Sigmoid colon (tissue), 7 donors: ENCODE data around the gene TOLLIP. TPM values are rescaled to one million over a fixed set of nuclear protein-coding genes. Genes with fewer than 3 reads are reported as not detected.
"Not testable (repeated sequence)": the region's sequence is repeated elsewhere in the genome, so short reads cannot be mapped to it uniquely, and the experiment has no call there.

Experiments used
- DNase-seq: peaks from one replicate; pipeline ENCODE4 v3.0.0-alpha.2; 2019
- H3K27ac ChIP-seq, 4 donors: fragments of 200-600 bp; sonication (generic); one replicate each; pipeline ENCODE4 v1.5.1; 2016 to 2019; ENCODE audit warnings: mild to moderate bottlenecking in 1 of 4
- H3K27me3 ChIP-seq, 3 donors: fragments of 200-600 bp; sonication (generic); one replicate each; pipeline ENCODE4 v1.5.1; 2019; ENCODE audit warnings: mild to moderate bottlenecking in 1 of 3
- H3K36me3 ChIP-seq, 4 donors: fragments of 200-600 bp; sonication (generic); one replicate each; pipeline ENCODE4 v1.5.1; 2016 to 2019
- H3K4me1 ChIP-seq, 4 donors: fragments of 200-600 bp; sonication (generic); one replicate each; pipeline ENCODE4 v1.5.1; 2017 to 2019
- H3K4me3 ChIP-seq, 4 donors: fragments of 200-600 bp; sonication (generic); one replicate each; pipeline ENCODE4 v1.5.1; 2017 to 2019; ENCODE audit warnings: mild to moderate bottlenecking in 2 of 4, moderate library complexity in 1 of 4
- H3K9me3 ChIP-seq, 4 donors: fragments of 200-600 bp in 3 of 4; sonication (generic) in 3 of 4; one replicate each; pipeline versions ENCODE4 v1.5.1 to v1.6.1; 2013 to 2019
- CTCF ChIP-seq, 4 experiments: fragments of 450-650 bp in 3 of 4; fragments of 200-600 bp in 1 of 4; IDR thresholded peaks; one replicate each; pipeline ENCODE4 v1.5.1; 2016 to 2019; ENCODE audit warnings: antibody characterized with exemption in 4 of 4, mild to moderate bottlenecking in 3 of 4, moderate library complexity in 2 of 4
- EP300 ChIP-seq, 4 donors: sonication (generic); formaldehyde crosslinking; IDR thresholded peaks; one replicate each; pipeline ENCODE4 v1.6.1; 2017; ENCODE audit warnings: antibody characterized with exemption in 4 of 4
- POLR2A ChIP-seq, 2 donors: fragments of 450-650 bp; IDR thresholded peaks; one replicate each; pipeline ENCODE4 v1.6.1; 2016; ENCODE audit warnings: antibody characterized with exemption in 2 of 2, mild to moderate bottlenecking in 2 of 2, moderate library complexity in 2 of 2
- POLR2AphosphoS5 ChIP-seq, 4 donors: sonication (generic); formaldehyde crosslinking; IDR thresholded peaks; one replicate each; pipeline ENCODE4 v1.6.1; 2017; ENCODE audit warnings: antibody characterized with exemption in 4 of 4
- WGBS, 2 donors: extraction: QIAGEN DNeasy Blood & Tissue Kit; methylation state at CpG; one replicate each; pipeline ENCODE4 v1.1.7; 2013; 5-methylcytosine and 5-hydroxymethylcytosine counted together
- intact Hi-C: fragments of 100-400 bp; cut with DNase I; formaldehyde crosslinking; loops from one replicate; pipeline ENCODE4 v1.15.1; 2023
- polyA plus RNA-seq, 3 donors: library from polyadenylated mRNA; stranded (reverse); fragments of 200-250 nt; gene quantifications; one replicate each; pipeline ENCODE4 v1.2.3, GENCODE V29; 2013
- total RNA-seq, 4 donors: library from RNA; depleted of rRNA; stranded (reverse); fragments of >200 nt; gene quantifications; one replicate each; pipeline ENCODE4 v1.1.0, GENCODE V29; 2016
- donor health status: healthy with polysubstance abuse.
- donor health status: Bipolar disorder and iron deficiency.
- donor health status: healthy.

Gene TOLLIP
- total and polyA plus RNA-seq, 7 donors = 25.0 to 41.2 (median 36.9) TPM

GRCh38 chr11:1242751-1243150, 66.7 kb downstream of the TOLLIP start:
- DNase-seq, H3K36me3 ChIP-seq, H3K9me3 ChIP-seq, intact Hi-C loops, H3K27me3 ChIP-seq, H3K4me3 ChIP-seq, H3K4me1 ChIP-seq, H3K27ac ChIP-seq: not testable (repeated sequence)
- WGBS, 2 donors = 63 to 91% methylated on average over 8 to 9 of the region's 11 CpGs

- TF ChIP-seq POLR2AphosphoS5 (IDR thresholded peaks at IDR 0.05) (no peak), EP300 (IDR thresholded peaks at IDR 0.05) (no peak), CTCF (IDR thresholded peaks at IDR 0.05) (no peak), POLR2A (IDR thresholded peaks at IDR 0.05) (no peak)
- no peak for DNase-seq
- no peaks in the 10 kb centered on the region for H3K9me3 ChIP-seq
- H3K4me1 ChIP-seq = no peaks in the 10 kb centered on the region
- intact Hi-C loops = no loop called here
- WGBS, 2 donors = 93 to 94% methylated on average over 20 of the region's 20 CpGs
- H3K27ac ChIP-seq = no peak overlapping the region
- H3K36me3 ChIP-seq = no peaks in the 10 kb centered on the region
- no peaks in the 10 kb centered on the region for H3K27me3 ChIP-seq
- no peak overlapping the region for H3K4me3 ChIP-seq
These were observed 67.1 kb downstream of the TOLLIP start for GRCh38 chr11:1242289-1242688.

- Histone ChIP-seq H3K4me1 (no peaks in the 10 kb centered on the region), H3K36me3 (no peaks in the 10 kb centered on the region), H3K27ac (no peak overlapping the region), H3K27me3 (no peaks in the 10 kb centered on the region), H3K9me3 (no peaks in the 10 kb centered on the region), H3K4me3 (no peak overlapping the region)
- no peak for DNase-seq
- TF ChIP-seq POLR2AphosphoS5 (IDR thresholded peaks at IDR 0.05) (no peak), POLR2A (IDR thresholded peaks at IDR 0.05) (no peak), EP300 (IDR thresholded peaks at IDR 0.05) (no peak), CTCF (IDR thresholded peaks at IDR 0.05) (no peak)
- intact Hi-C loops = no loop called here
- WGBS, 2 donors = 94 to 97% methylated on average over 20 of the region's 20 CpGs
These were observed 67.7 kb downstream of the TOLLIP start for GRCh38 chr11:1241706-1242105.

GRCh38 chr11:1240771-1241170, 68.7 kb downstream of the TOLLIP start:
- 93 to 96% methylated on average over 25 of the region's 25 CpGs for WGBS, 2 donors
- Histone ChIP-seq H3K9me3 (no peaks in the 10 kb centered on the region), H3K4me3 (no peak overlapping the region), H3K36me3 (no peaks in the 10 kb centered on the region), H3K27me3 (no peaks in the 10 kb centered on the region), H3K27ac (no peak overlapping the region), H3K4me1 (no peaks in the 10 kb centered on the region)
- DNase-seq = no peak
- TF ChIP-seq CTCF (IDR thresholded peaks at IDR 0.05) (no peak), POLR2A (IDR thresholded peaks at IDR 0.05) (no peak), POLR2AphosphoS5 (IDR thresholded peaks at IDR 0.05) (no peak), EP300 (IDR thresholded peaks at IDR 0.05) (no peak)
- intact Hi-C loops = no loop called here

- H3K9me3 ChIP-seq = no peaks in the 10 kb centered on the region
- no peak for DNase-seq
- no peak overlapping the region for H3K4me3 ChIP-seq
- H3K4me1 ChIP-seq = no peaks in the 10 kb centered on the region
- intact Hi-C loops = no loop called here
- TF ChIP-seq POLR2A (IDR thresholded peaks at IDR 0.05) = no peak
- TF ChIP-seq CTCF (IDR thresholded peaks at IDR 0.05) = no peak
- TF ChIP-seq EP300 (IDR thresholded peaks at IDR 0.05) = no peak
- TF ChIP-seq POLR2AphosphoS5 (IDR thresholded peaks at IDR 0.05) = no peak
- no peak overlapping the region for H3K27ac ChIP-seq
- H3K36me3 ChIP-seq = no peaks in the 10 kb centered on the region
- 93 to 94% methylated on average over 23 of the region's 23 CpGs for WGBS, 2 donors
- H3K27me3 ChIP-seq = no peaks in the 10 kb centered on the region
These were observed 69.7 kb downstream of the TOLLIP start for GRCh38 chr11:1239596-1240205.
